ENCODE results near the gene TADA2A. TPM values are rescaled to one million over a fixed set of nuclear protein-coding genes. Genes with fewer than 3 reads are reported as not detected.

The TADA2A gene
- total RNA-seq = 10 to 100 TPM; 13.5 to 18.9 TPM
- long read RNA-seq, full-length matches to known transcripts = 2 of 9 reads
- long read RNA-seq, partial matches to known transcripts = 0 of 9 reads
- long read RNA-seq, other reads (novel, unspliced or antisense) = 7 of 9 reads

GRCh38 chr17:37406635-37407461 is at the start of gene TADA2A, which contains the start of gene ACACA:
Gene TADA2A (plus strand): TSS chr17:37406886. CDS start chr17:37411366, 4,480 bp downstream.
Gene ACACA (minus strand): TSS chr17:37406836. CDS start chr17:37406299, 537 bp downstream.
- DNase-seq (peak; percentile 86), ATAC-seq (peak; percentile 96 to 98)
- intact Hi-C loops (cut with DNase I) = no loop called here

GRCh38 chr17:37358098-37358829 is 48.4 kb upstream of the TADA2A start:
- DNase-seq = peak; percentile 48
- intact Hi-C loops (cut with DNase I) = no loop called here
- ATAC-seq = peak; percentile 28 to 42

- intact Hi-C loops (cut with DNase I) = no loop called here
- DNase-seq (peak; percentile 96), ATAC-seq (peak; percentile 96 to 98)
Observed at GRCh38 chr17:37358830-37359681, 47.6 kb upstream of the TADA2A start.

- DNase-seq = no peak
- intact Hi-C loops (cut with DNase I) = no loop called here
- no peak for ATAC-seq
Observed at GRCh38 chr17:37359682-37360188, 47.0 kb upstream of the TADA2A start.

GRCh38 chr17:37360632-37361031 is 46.1 kb upstream of the TADA2A start:
- DNase-seq (no peak), ATAC-seq (no peak)
- intact Hi-C loops (cut with DNase I) = no loop called here

GRCh38 chr17:37361543-37361942 is 45.1 kb upstream of the TADA2A start:
- intact Hi-C loops (cut with DNase I) = no loop called here
- ATAC-seq (no peak), DNase-seq (no peak)

- peak in 1 of 2 donors; percentile 62 for ATAC-seq
- intact Hi-C loops (cut with DNase I) = no loop called here
- no peak for DNase-seq
Observed at GRCh38 chr17:37365589-37365988, 41.1 kb upstream of the TADA2A start.

- intact Hi-C loops (cut with DNase I) = no loop called here
- peak in 1 of 2 donors; percentile 80 for ATAC-seq
- no peak for DNase-seq
Observed at GRCh38 chr17:37368577-37368976, 38.1 kb upstream of the TADA2A start.

- ATAC-seq (peak; percentile 78 to 90), DNase-seq (no peak)
- intact Hi-C loops (cut with DNase I) = no loop called here
Observed at GRCh38 chr17:37373530-37374159, 33.0 kb upstream of the TADA2A start.

- intact Hi-C loops (cut with DNase I) = no loop called here
- no peak for ATAC-seq
- DNase-seq = no peak
Observed at GRCh38 chr17:37375706-37376105, 31.0 kb upstream of the TADA2A start, which contains the start of gene C17orf78. Gene C17orf78 (plus strand): TSS chr17:37375985. CDS start chr17:37376093, 108 bp downstream.

GRCh38 chr17:37382056-37382455 is 24.6 kb upstream of the TADA2A start:
- intact Hi-C loops (cut with DNase I) = no loop called here
- DNase-seq (no peak), ATAC-seq (no peak)

- DNase-seq (no peak), ATAC-seq (no peak)
- intact Hi-C loops (cut with DNase I) = no loop called here
Observed at GRCh38 chr17:37384560-37385149, 22.0 kb upstream of the TADA2A start.

GRCh38 chr17:37385474-37385990 is 21.2 kb upstream of the TADA2A start:
- ATAC-seq = no peak
- DNase-seq = no peak
- intact Hi-C loops (cut with DNase I) = no loop called here

GRCh38 chr17:37386462-37386861 is 20.2 kb upstream of the TADA2A start:
- no peak for ATAC-seq
- intact Hi-C loops (cut with DNase I) = no loop called here
- no peak for DNase-seq

- DNase-seq = no peak
- no peak for ATAC-seq
- intact Hi-C loops (cut with DNase I) = no loop called here
Observed at GRCh38 chr17:37388266-37388665, 18.4 kb upstream of the TADA2A start.

GRCh38 chr17:37389160-37389559 is 17.5 kb upstream of the TADA2A start:
- no peak for ATAC-seq
- DNase-seq = no peak
- intact Hi-C loops (cut with DNase I) = no loop called here

- intact Hi-C loops (cut with DNase I) = no loop called here
- DNase-seq = no peak
- ATAC-seq = no peak
Observed at GRCh38 chr17:37391146-37391545, 15.5 kb upstream of the TADA2A start.
